DOHH2 (cell line): Measurements from ENCODE around the gene SLC66A2.
A peak's percentile ranks its signal among the peaks of the same experiment; 100 is the strongest.

Source experiments
- H3F3A ChIP-seq: fragments of 200-600 bp; sonication (generic), shearing (Covaris generic); 2 replicates; pipeline ENCODE4 v1.6.0; 2016; ENCODE audit warnings: antibody characterized with exemption, mild to moderate bottlenecking; ENCODE audit not compliant: control insufficient read depth, insufficient read depth
- H3K27ac ChIP-seq: fragments of 200-600 bp; sonication (generic); 2 replicates; pipeline ENCODE4 v1.5.1; 2014; ENCODE audit warnings: low read depth, mild to moderate bottlenecking, low read length, moderate library complexity
- H3K27me3 ChIP-seq: fragments of 200-600 bp; sonication (generic); 2 replicates; pipeline ENCODE4 v1.6.1; 2014; ENCODE audit warnings: mild to moderate bottlenecking, low read length, mixed read lengths; ENCODE audit not compliant: control insufficient read depth
- H3K36me3 ChIP-seq: fragments of 200-600 bp; sonication (generic); 2 replicates; pipeline ENCODE4 v1.6.1; 2014; ENCODE audit warnings: mild to moderate bottlenecking, low read length, moderate library complexity, mixed read lengths; ENCODE audit not compliant: control insufficient read depth
- H3K4me1 ChIP-seq: fragments of 200-600 bp; sonication (generic); 2 replicates; pipeline ENCODE4 v1.6.1; 2014; ENCODE audit warnings: mild to moderate bottlenecking, low read length, mixed read lengths; ENCODE audit not compliant: control insufficient read depth
- H3K4me2 ChIP-seq: fragments of 200-600 bp; sonication (generic); 2 replicates; pipeline ENCODE4 v1.6.0; 2014; ENCODE audit warnings: mild to moderate bottlenecking, low read length, moderate library complexity
- H3K4me3 ChIP-seq: fragments of 200-600 bp; sonication (generic); 2 replicates; pipeline ENCODE4 v1.5.1; 2014; ENCODE audit warnings: mild to moderate bottlenecking, low read length, mixed read lengths
- H3K79me2 ChIP-seq: fragments of 200-600 bp; sonication (generic); 2 replicates; pipeline ENCODE4 v1.6.1; 2014; ENCODE audit warnings: mild to moderate bottlenecking, low read length, mixed read lengths; ENCODE audit not compliant: control insufficient read depth
- H3K9me2 ChIP-seq: fragments of 200-600 bp; sonication (generic); replicated peaks from 2 replicates; pipeline ENCODE4 v1.6.1; 2014; ENCODE audit warnings: mild to moderate bottlenecking, low read length, mixed read lengths; ENCODE audit not compliant: control insufficient read depth
- H3K9me3 ChIP-seq: fragments of 200-600 bp; sonication (generic); 2 replicates; pipeline ENCODE4 v1.6.1; 2014; ENCODE audit warnings: antibody characterized with exemption, low read length, mixed read lengths; ENCODE audit not compliant: control insufficient read depth, insufficient read depth
- H4K20me1 ChIP-seq: fragments of 200-600 bp; sonication (generic); 2 replicates; pipeline ENCODE4 v1.6.0; 2014; ENCODE audit warnings: low read depth, mild to moderate bottlenecking, antibody characterized with exemption, low read length, moderate library complexity; ENCODE audit not compliant: control insufficient read depth, insufficient read depth
- CTCF ChIP-seq: fragments of 200-600 bp; sonication (generic); IDR thresholded peaks from one replicate; pipeline ENCODE4 v1.5.1; 2014; ENCODE audit warnings: antibody characterized with exemption, mild to moderate bottlenecking, low read depth, low read length; ENCODE audit not compliant: poor library complexity, severe bottlenecking
- EZH2phosphoT487 ChIP-seq: fragments of 200-600 bp; sonication (generic); IDR thresholded peaks from 2 replicates; pipeline ENCODE4 v1.6.1; 2017; ENCODE audit warnings: borderline replicate concordance, mild to moderate bottlenecking, antibody characterized with exemption, low read length, moderate library complexity, mixed read lengths

SLC66A2 gene

DNA sequence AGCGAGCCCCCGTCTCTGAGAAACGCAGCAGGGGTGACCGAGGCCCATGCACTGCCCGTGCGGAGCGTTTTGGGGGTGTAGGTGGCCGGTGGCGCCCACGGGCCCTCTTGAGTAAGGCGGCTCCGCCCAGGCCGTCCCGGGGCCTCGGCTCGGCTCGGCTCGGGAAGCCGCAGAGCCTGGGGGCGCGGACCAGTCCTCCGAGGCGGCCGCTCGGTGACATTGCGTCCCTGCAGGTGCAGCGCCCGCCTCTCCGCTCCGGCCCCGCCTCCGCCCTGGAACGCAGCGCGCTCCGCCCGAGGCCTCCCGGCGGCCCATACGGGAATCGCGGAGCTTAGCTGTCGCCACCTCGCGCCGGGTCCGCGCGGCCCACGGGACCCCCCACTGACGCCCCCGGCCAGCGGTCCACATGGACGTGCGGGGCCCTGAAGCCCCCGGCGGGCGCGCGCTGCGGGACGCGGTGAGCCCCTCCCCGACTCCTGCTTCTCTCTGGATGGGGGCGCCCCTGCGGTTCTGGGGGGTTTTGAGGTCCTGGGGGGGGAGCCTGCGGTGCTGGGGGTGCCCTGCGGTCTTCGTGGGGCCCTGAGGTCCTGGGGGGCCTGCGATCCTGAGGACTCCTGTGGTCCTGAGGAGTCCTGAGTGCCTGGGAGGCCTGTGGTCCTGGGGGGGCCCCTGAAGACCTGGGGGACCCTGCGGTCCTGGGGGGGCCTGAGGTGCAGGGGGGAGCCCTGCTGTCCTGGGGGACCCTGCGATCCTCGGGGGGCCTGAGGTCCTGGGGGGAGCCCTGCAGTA lies 13.1 kb upstream of the SLC66A2 start, which contains the start of gene HSBP1L1:
TSS of gene HSBP1L1 (plus strand) at position 314 of the 789 bp plus-strand sequence. CDS start at position 407, 93 bp downstream.
- Histone ChIP-seq H3K27me3 (no peaks in the 10 kb centered on the region), H3K79me2 (peaks cover 48% of the 10 kb centered on the region), H3K4me3 (peak within 1 kb of the TSS; percentile 74), H3F3A (peaks cover 22% of the 10 kb centered on the region), H3K36me3 (peaks cover 20% of the 10 kb centered on the region), H3K27ac (peak within 1 kb of the TSS; percentile 78), H4K20me1 (no peaks in the 10 kb centered on the region), H3K9me2 (no peaks in the 10 kb centered on the region), H3K4me1 (peaks cover 73% of the 10 kb centered on the region), H3K4me2 (peak within 1 kb of the TSS; percentile 80), H3K9me3 (no peaks in the 10 kb centered on the region)
- TF ChIP-seq CTCF (no peak), EZH2phosphoT487 (no peak)

DNA sequence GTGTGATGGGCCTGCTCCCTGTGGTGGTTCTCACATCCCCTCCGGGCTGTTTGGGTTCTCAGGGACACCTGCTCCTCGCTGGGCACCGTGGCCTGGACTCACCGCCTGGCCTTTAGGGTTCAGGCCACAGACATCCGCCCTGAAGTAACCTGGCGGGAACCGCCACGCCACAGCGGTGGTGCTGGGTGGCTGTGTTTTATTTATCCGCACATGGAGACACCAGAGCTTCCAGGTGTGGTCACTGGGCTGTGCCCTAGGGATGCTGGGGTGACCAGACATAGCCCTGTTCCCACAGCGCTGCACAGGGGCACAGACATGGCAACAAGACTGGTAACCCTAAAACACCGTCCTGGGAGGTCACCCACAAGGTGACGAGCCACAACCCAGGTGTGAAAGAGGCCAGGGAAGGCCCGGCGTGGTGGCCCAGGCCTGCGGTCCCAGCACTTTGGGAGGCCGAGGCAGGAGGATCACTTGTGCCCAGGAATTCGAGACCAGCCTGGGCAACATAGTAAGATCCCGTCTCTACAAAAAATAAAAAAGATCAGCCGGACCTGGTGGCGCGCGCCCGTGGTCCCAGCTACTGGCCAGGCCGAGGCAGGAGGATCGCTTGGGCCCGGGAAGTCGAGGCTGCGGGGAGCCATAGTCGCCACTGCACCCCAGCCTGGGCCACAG lies 12.3 kb upstream of the SLC66A2 start:
- peaks cover 45% of the 10 kb centered on the region for H3K79me2 ChIP-seq
- peaks cover 21% of the 10 kb centered on the region for H3F3A ChIP-seq
- no peaks in the 10 kb centered on the region for H3K27me3 ChIP-seq
- no peaks in the 10 kb centered on the region for H4K20me1 ChIP-seq
- H3K36me3 ChIP-seq = peaks cover 17% of the 10 kb centered on the region
- peaks cover 75% of the 10 kb centered on the region for H3K4me1 ChIP-seq
- H3K27ac ChIP-seq = no peak overlapping the region
- no peaks in the 10 kb centered on the region for H3K9me3 ChIP-seq
- H3K4me3 ChIP-seq = peak overlapping the region; percentile 74
- H3K4me2 ChIP-seq = peak overlapping the region; percentile 80
- no peak for TF ChIP-seq CTCF
- no peak for TF ChIP-seq EZH2phosphoT487
- H3K9me2 ChIP-seq = no peaks in the 10 kb centered on the region

GRCh38 chr18:79962835-79963657 lies 11.6 kb upstream of the SLC66A2 start:
- Histone ChIP-seq H3K4me1 (peaks cover 73% of the 10 kb centered on the region), H3K4me2 (peak overlapping the region; percentile 80), H3K36me3 (peaks cover 15% of the 10 kb centered on the region), H3K4me3 (peak overlapping the region; percentile 74), H3K27me3 (no peaks in the 10 kb centered on the region), H3F3A (peaks cover 19% of the 10 kb centered on the region), H3K79me2 (peaks cover 40% of the 10 kb centered on the region), H3K9me2 (no peaks in the 10 kb centered on the region), H3K27ac (no peak overlapping the region), H4K20me1 (no peaks in the 10 kb centered on the region), H3K9me3 (no peaks in the 10 kb centered on the region)
- TF ChIP-seq CTCF = peak; percentile 66
- TF ChIP-seq EZH2phosphoT487 = no peak
